AG04450 (cell line): ENCODE data around the gene FAM107B. TPM values are rescaled to one million over a fixed set of nuclear protein-coding genes. Genes with fewer than 3 reads are reported as not detected.

ENCODE experiments used
- CTCF ChIA-PET: fragments of 300-600, 350-600 bp; formaldehyde crosslinking; extraction: SDS; loops from one replicate; lab custom pipeline; 2022; ENCODE audit warnings: antibody characterized with exemption, inconsistent platforms; lab: Charles Lee
- POLR2A ChIA-PET: fragments of 350-600 bp; formaldehyde crosslinking; extraction: SDS; loops from one replicate; lab custom pipeline; 2021; ENCODE audit warnings: antibody characterized with exemption, inconsistent platforms; lab: Yijun Ruan, JAX
- DNase-seq: peaks from one replicate; pipeline ENCODE4 v3.0.0-alpha.2; 2011; ENCODE audit warnings: low read depth, low spot score
- H3K27ac ChIP-seq: one replicate; pipeline ENCODE4 v1.5.1; 2012; ENCODE audit warnings: low read depth, low read length, control low read depth
- H3K27me3 ChIP-seq: one replicate; pipeline ENCODE4 v1.6.0; 2012; ENCODE audit warnings: low read length; ENCODE audit not compliant: control insufficient read depth, insufficient read depth
- H3K4me3 ChIP-seq: 2 replicates; pipeline ENCODE4 v1.5.1; 2011; ENCODE audit warnings: mild to moderate bottlenecking, low read depth, low read length, control low read depth
- H3K9me3 ChIP-seq: 2 replicates; pipeline ENCODE4 v1.5.1; 2012; ENCODE audit warnings: low read length; ENCODE audit not compliant: control insufficient read depth, insufficient read depth
- polyA plus RNA-seq: library from polyadenylated mRNA; depleted of rRNA; stranded (reverse); fragments of >200 nt; gene quantifications from 2 replicates; pipeline ENCODE4 v1.2.3, GENCODE V29; 2011
- TF ChIP-seq, protein P1 (sequence below): IDR thresholded peaks from 2 replicates; pipeline ENCODE4 v1.5.1; 2011; ENCODE audit warnings: low read depth, low read length, control low read depth, inconsistent platforms

Gene FAM107B
- polyA plus RNA-seq, 1 experiment, result 41.4 TPM

DNA sequence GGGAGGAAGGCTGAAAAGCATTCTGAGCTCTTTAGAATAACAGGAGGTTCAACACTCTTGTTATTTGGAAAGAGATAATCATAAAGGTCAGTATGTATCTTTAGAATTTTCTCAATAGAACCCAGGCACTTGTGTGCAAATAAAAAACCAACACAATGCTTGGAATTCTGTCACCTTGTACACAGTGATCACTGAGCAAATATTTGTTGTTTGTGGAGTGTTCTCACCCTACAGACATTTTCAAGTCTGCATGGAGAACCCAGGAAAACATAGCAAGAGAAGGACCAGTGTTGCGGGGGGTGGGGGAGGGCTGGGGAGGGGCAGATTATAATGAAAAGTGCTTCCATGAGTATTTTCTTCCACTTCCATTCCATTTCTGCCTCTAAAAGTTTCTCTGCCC lies 87.4 kb downstream of the FAM107B start:
- ChIA-PET CTCF (no interaction called here), POLR2A (interaction anchor here (0.6 to 0.8 kb wide), 2 partner anchors 44 to 71 kb away, joined by 3 to 6 read pairs; no protein-coding TSS in a partner anchor)
- Histone ChIP-seq H3K4me3 (no peak overlapping the region), H3K27me3 (no peaks in the 10 kb centered on the region), H3K27ac (no peak overlapping the region), H3K9me3 (no peaks in the 10 kb centered on the region)
- no peak for DNase-seq
- TF ChIP-seq, protein P1, sequence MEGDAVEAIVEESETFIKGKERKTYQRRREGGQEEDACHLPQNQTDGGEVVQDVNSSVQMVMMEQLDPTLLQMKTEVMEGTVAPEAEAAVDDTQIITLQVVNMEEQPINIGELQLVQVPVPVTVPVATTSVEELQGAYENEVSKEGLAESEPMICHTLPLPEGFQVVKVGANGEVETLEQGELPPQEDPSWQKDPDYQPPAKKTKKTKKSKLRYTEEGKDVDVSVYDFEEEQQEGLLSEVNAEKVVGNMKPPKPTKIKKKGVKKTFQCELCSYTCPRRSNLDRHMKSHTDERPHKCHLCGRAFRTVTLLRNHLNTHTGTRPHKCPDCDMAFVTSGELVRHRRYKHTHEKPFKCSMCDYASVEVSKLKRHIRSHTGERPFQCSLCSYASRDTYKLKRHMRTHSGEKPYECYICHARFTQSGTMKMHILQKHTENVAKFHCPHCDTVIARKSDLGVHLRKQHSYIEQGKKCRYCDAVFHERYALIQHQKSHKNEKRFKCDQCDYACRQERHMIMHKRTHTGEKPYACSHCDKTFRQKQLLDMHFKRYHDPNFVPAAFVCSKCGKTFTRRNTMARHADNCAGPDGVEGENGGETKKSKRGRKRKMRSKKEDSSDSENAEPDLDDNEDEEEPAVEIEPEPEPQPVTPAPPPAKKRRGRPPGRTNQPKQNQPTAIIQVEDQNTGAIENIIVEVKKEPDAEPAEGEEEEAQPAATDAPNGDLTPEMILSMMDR, result no peak

GRCh38 chr10:14686356-14686755 lies 88.3 kb downstream of the FAM107B start:
- CTCF ChIA-PET, result interaction anchor here (0.6 kb wide), 2 partner anchors 38 to 82 kb away, joined by 3 to 6 read pairs; no protein-coding TSS in a partner anchor
- TF ChIP-seq, protein P1, result no peak
- no peak for DNase-seq
- no peak overlapping the region for H3K27ac ChIP-seq
- H3K27me3 ChIP-seq, result no peaks in the 10 kb centered on the region
- no peaks in the 10 kb centered on the region for H3K9me3 ChIP-seq
- POLR2A ChIA-PET, result no interaction called here
- H3K4me3 ChIP-seq, result no peak overlapping the region

DNA sequence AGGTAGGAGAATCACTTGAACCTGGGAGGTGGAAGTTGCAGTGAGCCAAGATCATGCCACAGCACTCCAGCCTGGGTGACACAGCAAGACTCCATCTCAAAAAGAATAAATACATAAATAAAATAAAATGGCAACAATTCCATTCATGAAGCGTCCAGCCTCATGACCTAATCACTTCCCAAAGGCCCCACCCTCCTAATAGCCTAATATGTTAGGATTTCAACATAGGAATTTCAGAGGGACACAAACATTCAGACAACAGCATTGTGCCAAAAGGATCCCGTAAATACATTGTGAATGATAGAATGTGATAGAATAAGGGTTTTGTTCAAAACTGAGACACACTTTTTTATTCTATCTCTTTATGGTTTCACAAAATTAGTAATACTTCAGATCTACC lies 90.3 kb downstream of the FAM107B start:
- H3K27me3 ChIP-seq, result no peaks in the 10 kb centered on the region
- TF ChIP-seq, protein P1, result no peak
- no peaks in the 10 kb centered on the region for H3K9me3 ChIP-seq
- H3K27ac ChIP-seq, result no peak overlapping the region
- POLR2A ChIA-PET, result no interaction called here
- CTCF ChIA-PET, result no interaction called here
- no peak for DNase-seq
- no peak overlapping the region for H3K4me3 ChIP-seq

DNA sequence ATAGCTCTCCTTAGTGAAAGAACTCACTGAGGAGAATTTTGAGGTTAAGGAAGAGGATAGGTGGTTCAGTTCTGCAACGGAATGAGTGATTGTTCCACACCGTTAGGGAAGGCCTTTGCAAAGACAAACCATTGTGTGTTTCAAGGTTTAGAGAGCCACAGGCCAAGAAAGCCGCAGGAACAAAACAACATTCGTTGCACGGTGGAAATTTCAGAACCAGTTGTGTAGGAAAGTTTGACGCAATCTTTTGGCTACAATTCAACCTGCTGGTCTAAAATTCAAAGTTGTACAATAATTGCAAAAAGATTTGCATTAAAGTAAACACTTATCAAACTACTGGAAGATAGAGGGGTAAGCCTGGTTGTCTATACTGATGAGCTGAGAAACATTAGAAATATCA lies 91.4 kb downstream of the FAM107B start:
- Histone ChIP-seq H3K27me3 (no peaks in the 10 kb centered on the region), H3K9me3 (no peaks in the 10 kb centered on the region), H3K27ac (no peak overlapping the region), H3K4me3 (no peak overlapping the region)
- CTCF ChIA-PET, result interaction anchor here (0.5 to 1.0 kb wide), 2 partner anchors 119 to 175 kb away, joined by 3 read pairs; no protein-coding TSS in a partner anchor
- no peak for DNase-seq
- POLR2A ChIA-PET, result no interaction called here
- TF ChIP-seq, protein P1, result no peak

- Histone ChIP-seq H3K9me3 (no peaks in the 10 kb centered on the region), H3K27me3 (no peaks in the 10 kb centered on the region), H3K27ac (no peak overlapping the region), H3K4me3 (no peak overlapping the region)
- ChIA-PET POLR2A (interaction anchor here (0.6 kb wide), 1 partner anchor 169 kb away, joined by 8 read pairs; no protein-coding TSS in a partner anchor), CTCF (no interaction called here)
- TF ChIP-seq, protein P1, result no peak
- DNase-seq, result no peak
These were observed 92.9 kb downstream of the FAM107B start for GRCh38 chr10:14681802-14682201.
